Thymus (tissue), 11 donors: ENCODE results near the gene PLEKHG3. TPM values are rescaled to one million over a fixed set of nuclear protein-coding genes. Genes with fewer than 3 reads are reported as not detected.
A peak's percentile ranks its signal among the peaks of the same experiment; 100 is the strongest.

Experiments used
- DNase-seq, 9 donors: peaks; one replicate each; pipeline ENCODE4 v3.0.0-alpha.2; 2013; ENCODE audit warnings: low spot score in 9 of 9, low read depth in 6 of 9, missing footprints in 1 of 9
- H3K27ac ChIP-seq, 2 donors: one replicate each; pipeline ENCODE4 v1.5.1; 2013; ENCODE audit warnings: control low read depth in 1 of 2, low read depth in 1 of 2, low read length in 1 of 2, mild to moderate bottlenecking in 1 of 2, moderate library complexity in 1 of 2
- H3K27me3 ChIP-seq, 2 donors: one replicate each; pipeline ENCODE4 v1.5.1; 2013; ENCODE audit warnings: low read length in 1 of 2; ENCODE audit not compliant: control insufficient read depth in 2 of 2, insufficient read depth in 1 of 2
- H3K36me3 ChIP-seq, 2 donors: one replicate each; pipeline ENCODE4 v1.5.1; 2013; ENCODE audit warnings: low read length in 1 of 2, mild to moderate bottlenecking in 1 of 2, moderate library complexity in 1 of 2; ENCODE audit not compliant: control insufficient read depth in 2 of 2, insufficient read depth in 2 of 2
- H3K4me1 ChIP-seq, 2 donors: one replicate each; pipeline ENCODE4 v1.5.1; 2013; ENCODE audit warnings: low read length in 2 of 2; ENCODE audit not compliant: control insufficient read depth in 2 of 2, insufficient read depth in 2 of 2
- H3K4me3 ChIP-seq, 2 donors: one replicate each; pipeline ENCODE4 v1.5.1; 2013; ENCODE audit warnings: low read length in 2 of 2, control low read depth in 1 of 2, mild to moderate bottlenecking in 1 of 2
- H3K9me3 ChIP-seq, 2 donors: one replicate each; pipeline ENCODE4 v1.5.1; 2013; ENCODE audit warnings: low read length in 1 of 2, mild to moderate bottlenecking in 1 of 2; ENCODE audit not compliant: control insufficient read depth in 2 of 2, insufficient read depth in 1 of 2
- WGBS: extraction: QIAGEN DNeasy Blood & Tissue Kit; methylation state at CpG from one replicate; pipeline ENCODE4 v1.1.7; 2013; 5-methylcytosine and 5-hydroxymethylcytosine counted together
- polyA plus RNA-seq: library from polyadenylated mRNA; stranded (reverse); fragments of 200-250 nt; gene quantifications from one replicate; pipeline ENCODE4 v1.2.3, GENCODE V29; 2013
- total RNA-seq: library from RNA; stranded (reverse); fragments of 120-200 nt; gene quantifications from one replicate; pipeline ENCODE4 v1.2.4, GENCODE V29; 2013
- donor health status: healthy.

Gene PLEKHG3
- total and polyA plus RNA-seq, 2 donors: 7.7 to 8.5 TPM

DNA sequence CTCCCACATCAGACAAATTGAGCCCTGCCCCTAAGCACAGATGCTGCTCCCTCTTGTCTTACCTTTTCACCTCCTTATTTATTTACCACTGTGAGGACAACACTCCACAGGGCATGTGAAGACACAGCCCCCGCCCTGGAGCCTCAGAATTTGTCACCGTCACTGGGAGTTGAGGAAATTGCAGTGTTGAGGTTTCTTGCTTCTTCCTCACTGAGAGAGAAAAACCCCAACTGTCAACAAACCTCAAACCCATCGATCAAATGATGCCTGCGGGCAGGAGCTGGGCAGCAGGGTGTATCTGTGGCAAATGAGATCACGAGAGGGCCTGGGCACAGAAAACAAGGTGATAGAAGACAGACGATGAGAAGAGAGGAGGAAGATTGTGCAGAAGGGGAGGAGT is 30.5 kb upstream of the PLEKHG3 start:
- H3K4me3 ChIP-seq: no peak overlapping the region
- H3K9me3 ChIP-seq: no peaks in the 10 kb centered on the region
- no peaks in the 10 kb centered on the region for H3K27me3 ChIP-seq
- 11% methylated on average over 6 of the region's 6 CpGs for WGBS
- H3K36me3 ChIP-seq: no peaks in the 10 kb centered on the region
- DNase-seq: peak in 2 of 9 donors; percentile 23 to 48
- peaks cover 0 to 13% of the 10 kb centered on the region in 2 donors for H3K4me1 ChIP-seq
- H3K27ac ChIP-seq: no peak overlapping the region

- Histone ChIP-seq H3K9me3 (no peaks in the 10 kb centered on the region), H3K4me3 (no peak overlapping the region), H3K36me3 (no peaks in the 10 kb centered on the region), H3K27me3 (no peaks in the 10 kb centered on the region), H3K27ac (no peak overlapping the region), H3K4me1 (peaks cover 0 to 14% of the 10 kb centered on the region in 2 donors)
- 93% methylated on average over 10 of the region's 10 CpGs for WGBS
- no peak for DNase-seq
Measured at GRCh38 chr14:64674829-64675228, 29.4 kb upstream of the PLEKHG3 start.

DNA sequence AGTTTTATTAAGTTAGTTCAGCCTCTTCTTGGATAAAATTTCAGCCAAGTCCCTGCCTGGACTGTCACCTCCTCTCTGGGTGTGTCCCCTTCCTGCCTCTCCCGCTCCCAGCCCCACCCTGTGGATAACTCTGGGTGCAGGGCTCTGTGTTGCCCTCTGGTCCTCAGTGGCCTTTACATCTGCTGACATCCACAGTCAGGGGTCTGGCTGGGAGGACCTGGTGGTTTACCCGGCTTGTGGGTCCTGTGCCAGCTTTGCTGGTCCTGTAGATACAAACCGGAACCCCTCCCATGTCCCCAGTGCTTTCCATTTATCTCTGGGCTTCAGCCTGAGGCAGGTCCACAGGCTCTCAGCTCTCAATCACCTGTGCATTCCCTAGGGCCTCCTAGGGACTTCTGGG is 28.9 kb upstream of the PLEKHG3 start:
- Histone ChIP-seq H3K4me3 (no peak overlapping the region), H3K9me3 (no peaks in the 10 kb centered on the region), H3K27ac (no peak overlapping the region), H3K36me3 (no peaks in the 10 kb centered on the region), H3K27me3 (no peaks in the 10 kb centered on the region), H3K4me1 (peaks cover 0 to 19% of the 10 kb centered on the region in 2 donors)
- no peak for DNase-seq
- 95% methylated on average over 3 of the region's 3 CpGs for WGBS

DNA sequence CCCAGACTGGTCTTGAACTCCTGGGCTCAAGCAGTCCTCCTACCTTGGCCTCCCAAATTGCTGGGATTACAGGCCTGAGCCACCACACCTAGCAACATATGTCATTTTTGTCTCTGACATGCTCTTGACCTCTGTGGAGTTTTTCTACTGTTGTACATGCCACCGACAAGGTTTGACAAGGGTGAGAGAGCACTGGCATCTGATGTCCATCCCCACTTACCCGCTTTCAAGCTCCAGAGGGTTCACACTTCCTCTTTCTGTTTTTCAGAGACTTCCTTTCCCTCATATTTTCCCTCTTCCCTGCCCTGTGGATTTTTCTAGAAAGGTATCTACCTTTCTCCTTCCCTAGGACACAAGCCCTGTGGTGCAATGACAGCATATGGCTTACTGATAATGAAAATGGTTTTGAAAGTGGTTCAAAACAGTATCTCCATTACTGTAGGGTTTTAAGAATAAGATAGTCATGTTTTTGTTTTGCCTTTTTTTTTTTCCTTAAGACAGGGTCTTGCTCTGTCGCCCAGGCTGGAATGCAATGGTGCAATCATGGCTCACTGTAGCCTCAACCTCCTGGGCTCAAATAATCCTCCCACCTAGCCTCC is 27.7 kb upstream of the PLEKHG3 start:
- no peaks in the 10 kb centered on the region for H3K9me3 ChIP-seq
- H3K4me3 ChIP-seq: no peak overlapping the region
- no peak overlapping the region for H3K27ac ChIP-seq
- no peaks in the 10 kb centered on the region for H3K36me3 ChIP-seq
- no peaks in the 10 kb centered on the region for H3K27me3 ChIP-seq
- WGBS: 89% methylated on average over 3 of the region's 3 CpGs
- peaks cover 0 to 20% of the 10 kb centered on the region in 2 donors for H3K4me1 ChIP-seq
- no peak for DNase-seq

GRCh38 chr14:64680013-64680713 is 24.1 kb upstream of the PLEKHG3 start:
- Histone ChIP-seq H3K4me3 (no peak overlapping the region), H3K9me3 (no peaks in the 10 kb centered on the region), H3K27me3 (no peaks in the 10 kb centered on the region), H3K27ac (peak overlapping the region in 1 of 2 donors; percentile 31), H3K36me3 (no peaks in the 10 kb centered on the region), H3K4me1 (peaks cover 0 to 13% of the 10 kb centered on the region in 2 donors)
- 93% methylated on average over 10 of the region's 10 CpGs for WGBS
- no peak for DNase-seq

DNA sequence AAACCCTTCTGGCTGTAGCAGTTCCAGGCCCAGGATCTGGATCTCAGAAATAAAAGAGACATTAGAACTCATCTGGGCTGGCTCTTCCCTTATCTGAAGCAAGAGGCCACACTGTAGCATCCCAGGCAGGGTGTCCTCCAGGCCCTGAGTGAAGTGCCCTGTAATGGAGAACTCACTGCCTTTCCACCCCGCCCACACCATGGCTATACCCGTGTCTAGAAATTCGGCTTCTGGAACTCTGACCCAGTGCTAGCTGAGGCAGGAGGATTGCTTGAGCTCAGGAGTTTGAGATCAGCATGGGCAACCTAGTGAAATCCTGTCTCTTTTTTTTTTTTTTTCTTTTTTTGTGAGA is 23.5 kb upstream of the PLEKHG3 start:
- no peak overlapping the region for H3K4me3 ChIP-seq
- peaks cover 0 to 17% of the 10 kb centered on the region in 2 donors for H3K4me1 ChIP-seq
- H3K9me3 ChIP-seq: no peaks in the 10 kb centered on the region
- H3K27me3 ChIP-seq: no peaks in the 10 kb centered on the region
- H3K27ac ChIP-seq: peak overlapping the region in 1 of 2 donors; percentile 40
- H3K36me3 ChIP-seq: no peaks in the 10 kb centered on the region
- 96% methylated on average over 3 of the region's 3 CpGs for WGBS
- DNase-seq: no peak

GRCh38 chr14:64681796-64682710 is 22.2 kb upstream of the PLEKHG3 start:
- H3K9me3 ChIP-seq: no peaks in the 10 kb centered on the region
- H3K4me3 ChIP-seq: no peak overlapping the region
- peaks cover 0 to 20% of the 10 kb centered on the region in 2 donors for H3K4me1 ChIP-seq
- H3K27me3 ChIP-seq: no peaks in the 10 kb centered on the region
- no peaks in the 10 kb centered on the region for H3K36me3 ChIP-seq
- 93% methylated on average over 15 of the region's 15 CpGs for WGBS
- DNase-seq: no peak
- H3K27ac ChIP-seq: no peak overlapping the region

GRCh38 chr14:64682843-64683242 is 21.4 kb upstream of the PLEKHG3 start:
- Histone ChIP-seq H3K36me3 (no peaks in the 10 kb centered on the region), H3K27ac (no peak overlapping the region), H3K27me3 (no peaks in the 10 kb centered on the region), H3K4me3 (no peak overlapping the region), H3K4me1 (peaks cover 0 to 20% of the 10 kb centered on the region in 2 donors), H3K9me3 (no peaks in the 10 kb centered on the region)
- WGBS: 97% methylated on average over 5 of the region's 5 CpGs
- no peak for DNase-seq

DNA sequence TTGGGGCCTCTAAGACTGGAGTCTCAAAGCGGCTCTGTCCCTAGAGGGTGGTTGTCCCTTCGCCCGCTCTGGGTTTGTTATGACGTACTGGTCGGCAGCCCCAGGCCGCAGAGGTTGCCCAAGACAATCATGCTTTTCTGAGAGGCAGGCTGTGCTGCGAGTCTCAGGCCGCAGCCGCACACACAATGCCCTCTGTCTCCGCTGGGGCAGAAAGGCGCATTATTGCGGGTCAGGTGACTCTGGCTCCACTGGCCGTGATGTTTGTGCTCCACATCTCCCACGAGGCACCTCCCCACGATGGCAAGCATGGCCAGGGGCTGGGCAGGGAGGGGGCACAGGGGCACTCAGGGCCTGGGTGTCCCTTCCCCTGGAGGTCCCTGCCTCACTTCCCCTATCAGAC is 21.0 kb upstream of the PLEKHG3 start:
- no peak for DNase-seq
- Histone ChIP-seq H3K36me3 (no peaks in the 10 kb centered on the region), H3K4me1 (peaks cover 0 to 20% of the 10 kb centered on the region in 2 donors), H3K9me3 (no peaks in the 10 kb centered on the region), H3K27me3 (no peaks in the 10 kb centered on the region), H3K27ac (no peak overlapping the region), H3K4me3 (no peak overlapping the region)
- WGBS: 95% methylated on average over 15 of the region's 15 CpGs
